Epithelial cell of proximal tubule (primary cell): ENCODE data around the gene TMEM176A. TPM values are rescaled to one million over a fixed set of nuclear protein-coding genes. Genes with fewer than 3 reads are reported as not detected.

ENCODE experiments used
- DNase-seq: peaks from one replicate; pipeline ENCODE4 v3.0.0-alpha.2; 2011; ENCODE audit warnings: low read depth
- H3K4me3 ChIP-seq: 2 replicates; pipeline ENCODE4 v1.5.1; 2011; ENCODE audit warnings: low read depth, mild to moderate bottlenecking, low read length
- CTCF ChIP-seq: conservative IDR thresholded peaks from 2 replicates; pipeline ENCODE4 v1.5.1; 2012; ENCODE audit warnings: low read depth, mild to moderate bottlenecking, low read length
- total RNA-seq: library from RNA; depleted of rRNA; stranded (reverse); fragments of >200 nt; gene quantifications from 2 replicates; pipeline ENCODE4 v1.2.3, GENCODE V29; 2015

Gene TMEM176A, protein sequence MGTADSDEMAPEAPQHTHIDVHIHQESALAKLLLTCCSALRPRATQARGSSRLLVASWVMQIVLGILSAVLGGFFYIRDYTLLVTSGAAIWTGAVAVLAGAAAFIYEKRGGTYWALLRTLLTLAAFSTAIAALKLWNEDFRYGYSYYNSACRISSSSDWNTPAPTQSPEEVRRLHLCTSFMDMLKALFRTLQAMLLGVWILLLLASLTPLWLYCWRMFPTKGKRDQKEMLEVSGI
- 12.4 TPM in 1 of 2 replicates, not detected in the other for total RNA-seq

- H3K4me3 ChIP-seq = peak within 1 kb of the TSS; percentile 49
- DNase-seq = no peak
- TF ChIP-seq CTCF = no peak
Observed at GRCh38 chr7:150800581-150801241, at the start of gene TMEM176A. TMEM176A (plus strand) TSS chr7:150800769; CDS start chr7:150801551, 782 bp downstream.

GRCh38 chr7:150751702-150752101 is 48.9 kb upstream of the TMEM176A start:
- no peak overlapping the region for H3K4me3 ChIP-seq
- TF ChIP-seq CTCF = no peak
- no peak for DNase-seq

- DNase-seq = no peak
- no peak for TF ChIP-seq CTCF
- no peak overlapping the region for H3K4me3 ChIP-seq
Observed at GRCh38 chr7:150753239-150753638, 47.3 kb upstream of the TMEM176A start.

DNA sequence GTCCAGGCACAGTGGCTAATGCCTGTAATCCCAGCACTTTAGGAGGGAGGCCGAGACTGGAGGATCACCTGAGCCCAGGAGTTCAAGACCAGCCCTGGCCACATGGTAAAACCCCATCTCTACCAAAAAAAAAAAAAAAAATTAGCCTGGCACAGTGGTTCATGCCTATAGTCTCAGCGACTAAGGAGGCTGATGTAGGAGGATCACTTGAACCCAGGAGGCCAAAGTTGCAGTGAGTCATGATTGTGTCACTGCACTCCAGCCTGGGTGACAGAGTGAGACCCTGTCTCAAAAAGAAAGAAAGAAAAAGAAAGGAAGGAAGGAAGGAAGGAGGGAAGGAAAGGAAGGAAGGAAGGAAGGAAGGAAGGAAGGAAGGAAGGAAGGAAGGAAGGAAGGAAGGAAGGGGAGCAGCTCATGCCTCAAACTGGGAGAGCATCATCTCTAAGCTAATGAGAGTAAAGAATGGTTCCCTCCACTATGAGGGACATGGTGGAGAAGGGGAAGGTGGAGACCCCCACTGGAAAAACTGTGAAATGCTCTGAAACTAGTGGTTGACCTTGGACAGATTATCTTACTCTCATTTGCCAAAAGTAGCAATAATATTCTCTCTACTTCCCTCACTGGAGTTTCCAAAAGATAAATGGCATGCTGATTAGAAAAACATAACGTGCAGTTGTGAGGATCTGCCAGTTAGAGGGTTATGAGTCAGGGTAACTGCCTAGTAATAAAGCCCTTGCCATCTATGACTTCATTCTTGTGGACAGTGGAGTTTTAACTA is 46.6 kb upstream of the TMEM176A start:
- TF ChIP-seq CTCF = peak; percentile 42
- H3K4me3 ChIP-seq = no peak overlapping the region
- DNase-seq = no peak

GRCh38 chr7:150754951-150755350 is 45.6 kb upstream of the TMEM176A start:
- no peak for DNase-seq
- TF ChIP-seq CTCF = no peak
- no peak overlapping the region for H3K4me3 ChIP-seq

DNA sequence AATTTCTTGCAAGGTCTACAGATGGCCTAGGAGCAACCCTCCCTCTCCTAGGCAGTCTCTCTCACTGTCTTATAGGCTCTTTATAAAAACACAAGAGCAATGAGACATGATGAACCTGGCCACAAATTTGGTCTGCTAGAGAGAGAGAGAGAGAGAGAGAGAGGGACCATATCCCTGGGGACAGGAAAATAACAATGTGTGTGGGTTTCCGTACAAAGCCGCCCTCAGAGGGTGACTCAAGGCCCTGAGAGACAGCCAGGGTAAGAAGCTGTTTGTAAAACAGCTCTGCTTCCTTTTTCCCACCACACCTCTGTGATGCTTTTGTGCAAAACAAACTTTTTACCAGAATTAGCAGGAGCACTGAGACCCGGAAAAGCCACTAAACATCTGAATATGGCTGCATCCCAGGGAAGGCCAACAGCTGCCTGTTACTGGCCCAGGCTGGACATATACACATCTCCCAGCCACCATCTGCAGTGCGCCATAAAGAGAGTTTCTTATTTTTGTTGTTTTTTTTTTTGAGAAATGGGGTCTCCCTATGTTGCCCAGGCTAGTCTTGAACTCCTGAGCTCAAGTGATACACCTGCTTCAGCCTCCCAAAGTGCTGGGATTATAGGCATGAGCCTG is 45.0 kb upstream of the TMEM176A start:
- no peak for DNase-seq
- H3K4me3 ChIP-seq = no peak overlapping the region
- TF ChIP-seq CTCF = no peak
